GM20000 (cell line): ENCODE measurements around the gene LATS2.

Source experiments
- DNase-seq: peaks from one replicate; pipeline ENCODE4 v3.0.0; 2012; ENCODE audit warnings: low spot score
- CTCF ChIP-seq: IDR thresholded peaks from 2 replicates; pipeline ENCODE4 v1.5.1; 2012; ENCODE audit warnings: mild to moderate bottlenecking, control low read depth; ENCODE audit errors: extremely low read depth, missing control alignments

LATS2 gene

GRCh38 chr13:20990910-20991525 is 70.4 kb downstream of the LATS2 start:
- no peak for DNase-seq
- no peak for TF ChIP-seq CTCF

- no peak for TF ChIP-seq CTCF
- no peak for DNase-seq
Measured at GRCh38 chr13:20989656-20990321, 71.6 kb downstream of the LATS2 start.

DNA sequence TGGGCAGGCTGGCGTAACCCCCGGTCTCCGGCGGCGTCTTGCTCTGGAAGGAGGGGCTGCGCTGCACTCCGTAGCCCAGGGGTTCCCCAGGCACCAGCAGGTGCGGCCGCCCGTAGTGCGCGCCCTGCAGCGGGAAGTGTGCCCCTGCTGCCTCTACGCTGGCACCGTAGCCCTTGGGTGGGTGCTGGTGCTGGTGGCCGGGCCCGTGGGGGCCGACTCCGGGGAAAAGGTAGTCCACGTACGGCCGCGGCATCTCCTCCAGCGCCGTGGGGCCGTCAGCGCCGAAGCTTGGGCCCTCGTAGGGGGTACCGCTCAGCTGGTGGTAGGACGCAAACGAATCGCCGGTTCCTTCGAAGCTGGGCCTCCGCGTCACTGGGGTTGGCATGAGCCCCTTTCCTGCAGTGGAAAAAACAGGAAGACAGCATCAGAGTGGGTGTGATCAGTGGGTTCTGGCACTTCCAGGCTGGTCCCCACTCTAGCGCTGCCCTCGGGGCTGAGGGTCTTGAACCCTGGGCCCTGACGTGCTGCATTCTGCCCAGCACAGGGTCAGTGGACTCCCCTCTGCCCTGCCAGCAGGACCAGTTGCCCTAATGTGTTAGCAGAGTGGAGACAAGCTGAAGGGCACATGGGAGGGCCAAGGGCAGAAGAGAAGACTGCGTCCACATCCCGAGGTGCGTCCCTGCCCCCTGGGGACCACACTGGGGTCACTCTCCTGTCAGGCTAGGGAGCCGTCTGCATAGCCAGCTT is 72.3 kb downstream of the LATS2 start:
- no peak for DNase-seq
- TF ChIP-seq CTCF, result no peak

- no peak for TF ChIP-seq CTCF
- DNase-seq, result no peak
Measured at GRCh38 chr13:20988033-20988908, 73.1 kb downstream of the LATS2 start.

DNA sequence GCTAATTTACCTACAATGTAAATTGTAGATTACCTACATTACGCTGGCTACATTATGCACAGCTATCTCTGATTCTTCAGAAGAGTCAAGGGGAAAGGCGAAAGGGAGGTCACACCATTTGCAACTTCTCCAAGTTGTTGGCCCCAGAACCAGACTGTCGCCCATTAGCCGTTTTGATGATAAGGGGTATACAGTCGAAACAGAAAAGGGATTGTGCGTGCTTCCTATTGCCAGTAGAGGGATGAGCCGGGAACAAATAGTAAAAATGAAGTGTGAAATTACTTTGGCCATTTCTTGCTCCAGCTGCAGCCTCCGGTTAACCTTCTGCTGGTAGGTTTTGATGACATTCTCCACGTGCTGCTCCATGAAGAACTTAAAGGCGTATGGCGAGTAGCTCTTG is 73.8 kb downstream of the LATS2 start:
- DNase-seq, result no peak
- no peak for TF ChIP-seq CTCF

DNA sequence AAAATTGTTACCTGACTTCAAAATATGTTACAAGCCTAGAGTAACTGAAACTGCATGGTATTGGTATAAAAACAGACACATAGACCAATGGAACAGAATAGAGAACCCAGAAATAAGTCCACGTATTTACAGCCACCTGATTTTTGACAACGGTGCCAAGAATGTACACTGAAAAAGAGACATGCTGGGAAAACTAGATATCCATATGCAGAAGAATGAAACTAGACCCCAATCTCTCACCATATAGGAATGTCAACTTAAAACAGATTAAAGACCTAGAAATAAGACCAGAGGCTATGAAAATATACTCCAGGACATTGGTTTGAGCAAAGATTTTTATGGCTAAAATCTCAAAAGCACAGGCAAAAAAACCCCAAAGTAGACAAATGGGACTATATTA is 76.5 kb downstream of the LATS2 start:
- TF ChIP-seq CTCF, result no peak
- DNase-seq, result no peak
